CD4-positive, alpha-beta T cell treated with Interleukin-12 subunit alpha and Interleukin-12 subunit beta, for 1 hour (primary cell): ENCODE data around the gene OPCML.
A peak's percentile ranks its signal among the peaks of the same experiment; 100 is the strongest.

Experiments
- DNase-seq: peaks from one replicate; pipeline ENCODE4 v3.0.0-alpha.2; 2020

Gene OPCML

DNA sequence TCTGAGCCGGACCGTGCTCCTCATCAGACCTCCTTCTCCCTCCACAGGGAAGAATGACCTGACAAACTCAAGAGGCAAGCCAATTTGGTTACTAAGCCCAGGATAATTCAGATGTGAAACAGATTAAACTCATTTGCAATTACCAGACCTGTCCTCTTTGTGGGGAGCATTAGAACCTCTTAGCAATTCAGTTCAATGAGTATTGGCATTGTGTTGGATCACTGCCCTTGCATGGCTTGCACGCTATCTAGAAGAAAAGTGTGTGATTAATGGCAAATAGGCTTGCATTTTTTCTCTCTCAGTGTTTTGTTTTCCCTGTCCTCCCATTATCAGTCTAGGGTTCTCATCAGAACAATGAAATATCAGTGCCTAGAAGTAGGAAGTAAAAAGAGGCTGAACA is 365.6 kb downstream of the OPCML start:
- no peak for DNase-seq

DNA sequence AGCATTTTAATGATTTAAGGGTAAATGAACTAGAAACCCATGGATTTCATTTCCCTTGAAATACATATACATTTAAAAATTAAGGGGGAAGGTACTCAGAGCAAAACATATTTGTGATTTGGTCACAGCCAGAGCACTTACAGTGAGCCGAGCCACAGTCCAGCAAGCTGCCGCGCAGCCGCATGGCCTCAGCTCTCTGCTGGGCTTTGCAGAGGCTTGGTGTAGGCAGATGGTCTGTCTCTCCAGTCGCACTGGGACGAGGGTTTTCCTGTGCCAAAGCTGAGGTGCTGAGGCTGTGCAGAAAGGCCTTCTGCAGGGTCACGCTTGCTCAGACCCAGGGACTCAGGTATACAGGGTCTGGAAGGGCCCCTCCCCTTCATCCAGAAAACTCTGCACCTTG is 367.3 kb downstream of the OPCML start:
- no peak for DNase-seq

DNA sequence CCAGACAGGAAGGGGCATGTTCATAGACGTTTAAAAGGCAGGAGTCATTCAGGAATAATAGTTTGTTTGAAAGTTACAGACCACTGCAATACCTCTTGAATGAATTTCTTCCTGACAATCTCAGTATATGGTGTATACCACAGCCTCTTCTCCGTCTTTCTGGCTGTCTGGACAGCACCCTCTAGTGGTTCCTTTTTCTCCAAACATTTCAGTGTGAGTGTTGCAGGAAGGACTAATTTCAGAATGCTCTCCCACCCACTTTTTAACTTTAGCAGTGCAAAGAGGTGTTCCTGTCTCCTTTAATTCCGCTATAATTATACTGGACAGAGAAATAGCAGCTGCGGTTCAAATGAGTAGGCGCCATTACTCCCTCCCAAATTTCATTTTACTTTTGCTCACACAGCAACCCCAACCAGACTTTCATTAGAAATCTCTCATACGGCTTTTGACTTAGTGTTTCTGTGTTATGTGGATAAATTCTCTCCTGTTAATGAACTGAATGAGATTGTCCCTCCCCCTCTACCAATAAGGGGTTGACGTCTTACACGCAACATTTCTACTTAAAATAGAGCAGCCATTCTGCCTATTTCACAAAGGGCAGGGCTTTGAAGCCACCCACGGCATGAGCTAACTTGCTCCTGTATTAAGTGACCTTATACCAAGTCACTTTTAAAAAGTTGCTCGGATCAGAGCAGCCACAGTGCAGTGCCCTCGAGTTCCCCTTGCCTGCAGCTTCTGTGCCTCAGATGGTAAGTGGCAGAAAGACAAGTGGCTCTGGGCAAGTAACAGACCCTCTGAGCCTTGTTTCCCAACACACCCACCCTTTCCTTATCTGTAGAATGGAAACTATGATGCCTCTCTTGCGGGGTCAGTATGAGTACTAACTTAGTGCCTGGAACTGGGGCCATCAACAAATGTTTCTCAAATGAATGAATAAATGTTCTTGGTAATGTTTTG is 368.6 kb downstream of the OPCML start:
- peak; percentile 3 for DNase-seq

DNA sequence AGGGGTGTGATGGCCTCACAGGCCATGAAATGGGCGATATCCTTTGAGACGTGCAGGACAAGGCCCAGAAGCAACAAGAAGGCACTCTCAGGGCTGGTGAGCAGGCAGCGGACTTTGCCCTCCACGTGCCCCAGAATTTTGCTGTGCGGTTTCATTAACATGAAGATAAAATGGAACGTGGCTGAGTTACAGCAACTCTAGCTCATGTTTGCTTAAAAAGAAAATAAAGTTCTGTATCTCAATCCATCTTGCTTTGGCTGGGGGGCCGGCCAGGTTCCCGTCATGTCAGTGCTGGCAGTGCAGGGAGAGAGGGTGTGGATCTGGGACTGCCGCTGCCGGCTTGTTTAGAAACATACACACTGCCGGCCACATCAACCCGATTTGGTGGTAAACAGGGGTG is 370.1 kb downstream of the OPCML start:
- no peak for DNase-seq

DNA sequence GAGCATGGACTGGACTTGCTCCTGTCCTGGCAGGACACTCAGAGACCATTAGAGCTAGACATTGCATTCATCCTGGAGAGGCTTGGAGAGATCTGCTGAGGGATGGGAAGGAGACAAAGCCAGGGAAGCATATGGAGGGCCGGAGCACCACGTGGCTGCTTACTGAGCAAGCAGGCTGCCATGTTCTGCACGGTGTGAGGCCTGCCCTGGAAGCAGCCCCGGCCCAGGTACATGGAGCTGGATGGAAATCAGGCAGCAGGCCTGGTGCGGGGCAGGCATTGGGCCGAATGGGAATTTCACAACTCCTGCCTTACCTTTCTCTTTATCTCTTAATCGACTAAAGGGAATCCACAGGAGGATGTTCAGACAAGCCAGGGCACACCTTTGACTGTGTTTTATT is 371.5 kb downstream of the OPCML start:
- no peak for DNase-seq

DNA sequence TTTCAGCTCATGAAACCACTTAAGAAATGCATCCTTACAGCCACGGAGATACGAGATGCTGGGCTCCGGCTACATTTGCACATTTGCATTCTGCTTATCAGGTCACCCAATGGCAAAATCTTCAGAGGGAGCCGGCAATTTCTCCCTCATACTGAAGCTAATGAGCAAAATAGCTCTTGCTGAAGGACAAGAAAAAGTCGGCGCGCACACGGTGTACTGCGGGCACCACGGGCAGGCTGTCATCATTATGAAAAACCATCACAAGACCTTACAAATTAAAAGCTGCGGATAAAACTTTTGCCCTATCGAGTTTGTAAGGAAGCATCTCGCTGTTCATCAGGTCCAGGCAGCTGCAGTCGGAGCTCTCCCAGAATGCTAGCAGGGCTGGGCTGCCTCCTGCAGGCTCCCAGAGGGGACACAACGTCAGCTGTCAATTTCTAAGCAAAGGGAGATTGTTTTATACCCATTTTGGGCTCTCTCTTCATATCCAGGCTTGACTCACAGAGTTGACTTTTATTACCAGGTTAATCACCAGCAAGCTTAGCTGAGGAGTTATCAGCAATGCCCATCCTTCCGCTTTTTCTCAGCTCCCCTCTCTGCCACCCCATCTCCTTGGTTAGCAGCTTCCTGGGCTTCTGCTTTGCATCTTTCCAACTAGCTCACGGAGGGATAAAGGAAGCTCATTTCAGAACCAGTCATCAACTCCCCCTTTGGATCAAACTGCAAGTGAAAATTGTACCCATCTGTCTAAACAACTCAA is 375.1 kb downstream of the OPCML start:
- no peak for DNase-seq

DNA sequence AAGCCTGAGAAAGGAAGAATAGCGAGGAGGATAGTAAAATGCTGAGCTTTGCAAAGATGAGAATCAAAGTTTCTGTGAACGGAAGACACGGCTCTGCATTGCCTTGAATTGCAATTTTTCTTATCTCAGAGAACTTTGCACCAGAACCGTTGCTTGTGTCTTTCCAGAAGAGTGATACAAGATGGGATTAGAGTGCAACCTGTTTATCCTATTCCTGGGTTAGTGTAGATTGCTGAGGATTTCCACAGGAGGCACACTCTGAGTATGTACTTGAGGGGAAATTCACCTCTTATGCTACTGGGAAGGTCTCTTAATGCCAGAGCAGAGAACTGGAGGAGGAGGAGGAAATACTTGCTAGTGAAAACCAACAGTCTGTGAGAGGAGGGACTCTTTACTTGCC is 377.5 kb downstream of the OPCML start:
- no peak for DNase-seq

DNA sequence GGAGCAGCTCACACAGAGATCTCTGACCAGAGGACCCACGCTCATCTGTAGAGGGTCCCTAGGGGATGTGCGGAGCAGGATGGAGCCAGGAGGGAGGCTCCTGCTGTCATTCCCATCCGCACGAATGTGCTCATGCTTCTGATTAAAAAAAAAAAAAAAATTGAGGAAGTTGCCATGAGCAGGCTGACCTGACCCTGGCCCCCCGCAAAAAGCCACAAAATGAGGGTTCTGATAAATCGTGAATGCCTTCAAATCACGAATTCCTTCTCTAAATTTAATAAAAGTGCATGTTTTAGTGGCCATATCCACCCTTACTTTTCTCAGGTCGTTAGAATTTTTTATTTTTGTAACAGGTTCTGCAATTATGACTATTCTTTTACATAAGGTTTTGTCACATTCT is 378.2 kb downstream of the OPCML start:
- DNase-seq: no peak

DNA sequence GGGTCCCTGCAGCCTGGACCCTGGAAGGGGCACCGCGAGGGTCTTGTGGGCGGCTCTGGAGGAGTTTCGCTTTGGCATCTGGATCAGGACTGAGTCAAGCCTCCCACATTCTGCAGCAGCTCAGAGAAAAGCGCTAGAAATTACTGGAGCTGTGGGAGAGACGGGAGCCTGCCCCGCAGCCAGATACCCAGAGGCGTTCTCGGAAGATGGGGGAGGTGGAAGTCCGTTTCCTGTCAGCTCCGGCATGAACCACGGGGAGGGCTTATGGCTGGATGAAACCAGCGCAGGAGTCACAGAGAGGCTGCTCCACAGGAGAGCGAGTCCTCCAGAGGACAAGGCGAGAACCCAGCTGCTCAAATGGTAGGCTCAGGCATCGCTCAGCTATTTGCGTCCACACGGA is 379.3 kb downstream of the OPCML start:
- DNase-seq: no peak

DNA sequence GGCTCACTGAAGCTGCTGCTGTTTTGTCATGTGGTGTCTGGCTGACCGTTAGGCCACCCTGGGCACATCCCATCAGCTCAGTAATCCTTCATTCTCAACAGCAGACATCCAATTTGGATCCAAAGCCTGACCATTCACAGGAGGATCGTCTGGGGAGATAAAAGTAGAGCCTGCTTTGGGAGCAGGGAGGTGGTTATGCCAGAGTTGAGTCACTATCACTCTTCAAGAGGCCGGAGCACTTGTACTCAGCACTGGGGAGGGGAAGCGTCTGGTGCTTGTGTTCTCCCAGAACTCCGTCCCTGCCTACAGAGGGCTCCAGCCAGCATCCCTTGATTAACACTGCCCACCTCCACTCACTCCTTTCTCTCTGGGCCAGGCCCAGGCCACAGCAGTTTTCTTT is 382.6 kb downstream of the OPCML start:
- no peak for DNase-seq

DNA sequence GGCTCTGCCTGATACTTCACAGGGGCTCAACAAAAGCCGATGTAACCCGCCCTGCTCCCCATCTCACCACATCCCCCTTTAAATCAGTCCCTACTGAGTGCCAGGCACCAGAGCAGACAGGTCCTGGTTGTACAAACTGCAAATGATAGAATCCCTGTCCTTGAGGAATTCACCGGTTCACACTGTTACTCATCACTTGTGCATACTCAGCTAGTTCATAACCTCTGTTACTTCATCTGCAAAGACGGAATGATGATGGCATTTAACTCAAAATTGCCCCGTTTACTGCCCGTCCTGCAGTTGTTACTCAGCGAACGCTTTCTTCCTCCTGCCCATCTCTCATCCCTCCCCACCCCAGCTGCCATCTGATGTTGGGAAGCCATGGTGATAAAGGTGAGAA is 384.7 kb downstream of the OPCML start:
- no peak for DNase-seq

DNA sequence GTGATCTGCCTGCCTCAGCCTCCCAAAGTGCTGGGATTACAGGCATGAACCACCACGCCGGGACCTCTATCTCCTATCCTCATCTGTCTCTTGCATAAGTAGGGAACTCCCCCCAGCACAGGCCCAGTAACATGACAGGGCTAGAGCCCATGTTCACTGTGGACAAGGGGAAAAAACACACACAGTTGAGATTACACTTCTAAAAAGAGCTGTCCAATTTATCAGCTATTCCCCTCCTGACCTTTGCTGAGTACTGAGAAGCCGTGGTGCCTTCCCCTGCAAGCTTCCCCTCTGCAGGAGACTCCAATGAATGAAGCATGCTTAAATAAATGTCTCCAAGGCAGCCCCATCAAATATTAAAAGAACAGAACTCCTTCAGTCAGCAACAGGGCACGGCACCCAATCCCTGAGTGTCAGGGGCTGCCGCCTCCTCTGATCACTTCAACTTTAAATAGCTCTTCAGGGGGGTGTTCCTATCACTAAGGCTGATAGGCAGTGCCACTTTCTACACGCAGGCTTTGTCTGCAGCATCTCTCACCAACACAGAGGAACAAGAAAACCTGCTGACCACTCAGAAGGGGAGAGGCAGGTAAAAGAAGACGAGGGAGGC is 385.5 kb downstream of the OPCML start:
- DNase-seq: no peak

DNA sequence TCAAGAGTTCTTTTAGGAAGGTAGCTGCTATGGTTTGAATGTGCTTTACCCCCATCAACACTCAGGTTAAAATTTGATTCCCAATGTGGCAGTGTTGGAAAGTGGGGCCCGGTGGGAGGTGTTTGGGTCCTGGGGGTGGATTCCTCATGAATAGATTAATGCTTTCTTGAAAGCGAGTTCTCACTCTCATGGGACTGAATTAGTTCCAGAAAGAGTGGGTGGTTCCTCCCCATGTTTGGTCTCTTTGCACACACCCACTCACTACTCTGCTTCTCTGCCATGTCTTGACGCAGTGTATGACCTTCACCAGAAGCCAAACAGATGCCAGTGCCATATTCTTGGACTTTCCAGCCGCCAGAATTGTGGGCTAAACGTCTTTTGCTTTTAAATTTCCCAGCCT is 394.4 kb downstream of the OPCML start:
- no peak for DNase-seq

DNA sequence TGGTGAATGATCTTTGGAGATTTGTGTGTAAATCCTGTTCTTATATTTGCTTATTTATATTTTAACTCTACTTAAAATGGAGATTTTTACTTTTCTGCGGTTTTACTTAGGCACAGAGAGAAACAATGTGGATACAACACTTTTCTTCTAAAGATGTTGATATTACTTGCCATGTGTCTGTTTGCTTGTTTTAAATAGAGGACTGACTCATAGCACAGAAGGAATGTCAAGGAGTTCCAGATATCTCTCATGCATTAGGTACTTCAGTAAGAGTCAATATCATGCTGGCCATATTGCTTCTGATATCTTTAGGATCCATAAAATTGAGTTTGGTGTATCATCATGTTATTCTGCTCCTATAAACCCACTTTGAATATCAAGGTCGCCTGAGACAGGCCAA is 395.0 kb downstream of the OPCML start:
- DNase-seq: no peak

DNA sequence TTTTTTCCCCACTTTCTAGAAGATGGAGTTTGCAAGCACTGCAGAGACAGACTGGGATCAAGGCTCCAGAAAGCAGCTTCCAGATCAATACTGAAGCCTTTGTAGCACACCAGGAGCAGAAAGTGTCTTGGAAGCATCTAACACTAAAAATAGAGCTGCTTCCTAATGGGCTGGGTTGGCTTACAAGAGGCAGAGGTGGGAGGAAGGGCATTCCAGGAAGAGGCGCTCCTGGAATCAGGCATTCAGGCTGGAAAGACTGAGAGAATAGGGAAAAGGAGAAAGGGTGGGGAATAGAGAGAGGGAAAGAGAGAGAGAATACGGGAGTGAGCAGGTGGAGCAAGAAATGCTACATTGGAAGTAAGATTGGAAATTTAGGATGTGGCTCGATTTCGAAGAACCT is 395.9 kb downstream of the OPCML start:
- no peak for DNase-seq

DNA sequence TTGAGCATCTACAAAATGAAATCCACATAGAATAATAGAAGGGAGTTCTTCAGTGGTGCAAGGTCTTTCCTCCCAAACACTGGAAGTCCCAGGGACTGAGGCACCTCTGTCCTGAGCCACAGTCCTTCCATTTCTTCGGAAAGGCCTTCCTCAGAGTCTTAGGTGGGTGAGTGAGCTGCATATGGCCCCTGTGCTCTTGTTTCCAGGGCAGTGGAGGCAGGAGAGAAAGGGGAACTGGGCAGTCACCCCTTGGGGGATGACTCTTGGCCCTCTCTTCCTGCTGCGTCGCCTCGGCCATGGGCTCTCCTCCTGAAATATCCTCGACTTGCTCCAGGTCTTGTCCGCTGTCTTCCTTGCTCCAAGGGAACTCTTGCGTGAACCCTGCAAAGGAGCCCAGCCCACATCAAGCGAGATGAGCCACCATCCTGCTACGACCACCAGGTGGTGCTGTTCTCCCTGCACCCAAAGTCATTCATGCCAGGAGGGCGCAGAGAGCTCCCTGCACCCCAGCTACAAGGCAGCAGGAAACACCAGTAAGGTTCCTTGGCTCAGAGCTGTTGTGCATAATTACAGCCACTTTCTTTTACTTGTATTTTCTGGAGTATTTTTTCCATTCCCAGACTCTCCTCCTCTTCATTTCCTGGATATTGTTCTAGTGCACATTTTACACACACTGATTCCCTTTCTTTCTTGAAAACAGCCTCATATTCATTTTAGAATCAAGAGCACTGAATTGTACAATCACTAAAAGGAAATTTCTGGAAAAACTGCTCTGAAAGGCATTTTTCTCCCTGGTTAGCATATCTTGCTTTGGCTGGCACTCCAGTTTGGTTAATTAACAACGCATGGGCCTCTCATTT is 397.8 kb downstream of the OPCML start:
- peak; percentile 28 for DNase-seq

DNA sequence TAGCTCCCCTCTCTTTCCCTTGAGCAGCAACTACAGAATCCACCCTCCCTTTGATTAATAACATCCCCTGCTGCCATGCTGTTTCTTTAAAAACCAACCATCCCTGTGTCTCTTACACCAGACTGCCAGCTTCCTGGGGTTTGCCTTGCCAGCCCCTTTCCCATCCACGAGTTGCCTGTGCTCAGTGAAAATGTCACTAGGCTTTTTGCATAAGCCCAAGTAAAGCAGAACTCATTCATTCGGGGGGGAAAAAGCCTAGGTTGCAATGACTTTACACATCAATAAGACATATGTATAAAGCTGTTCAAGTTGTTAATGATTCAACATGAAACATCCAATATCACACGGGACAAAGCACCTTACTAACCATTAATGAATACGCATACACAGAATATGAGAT is 398.7 kb downstream of the OPCML start:
- no peak for DNase-seq

DNA sequence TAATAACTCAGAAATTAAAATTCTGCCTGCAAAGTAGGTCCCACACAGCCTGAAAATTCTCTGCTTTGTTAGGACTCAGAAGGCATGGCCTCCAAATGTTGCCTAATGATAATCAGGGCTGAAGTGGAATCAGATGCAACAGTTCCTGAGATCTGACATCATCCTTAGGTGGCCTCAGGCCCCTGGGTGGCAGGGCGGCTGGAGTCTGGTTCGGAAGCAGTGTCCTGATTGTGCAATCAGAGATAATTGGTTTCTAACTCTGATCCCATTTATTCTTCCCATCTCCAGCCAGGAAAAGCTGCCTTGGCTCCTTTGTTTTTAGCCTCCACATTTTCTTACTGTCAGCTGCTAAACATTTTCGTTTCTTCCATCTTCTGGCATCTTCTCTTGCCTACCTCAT is 399.3 kb downstream of the OPCML start:
- no peak for DNase-seq

DNA sequence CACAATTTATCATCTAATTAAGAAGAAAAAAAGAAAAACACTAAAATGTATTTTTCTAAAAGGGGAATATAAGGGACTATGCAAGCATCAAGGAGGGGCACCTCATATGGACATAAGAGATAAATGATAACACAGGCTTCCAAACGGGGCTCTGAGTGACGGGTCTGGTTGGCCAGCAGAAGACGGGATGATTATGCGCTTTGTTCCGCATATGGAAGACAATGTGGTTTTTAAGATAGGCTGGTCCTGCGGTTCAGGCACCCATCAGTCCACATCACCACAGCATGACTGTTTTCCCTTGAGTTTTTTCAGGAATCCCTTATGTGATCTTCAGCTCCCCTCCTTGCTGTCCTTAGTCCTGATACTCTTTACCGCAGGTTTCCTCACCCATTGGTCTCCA is 404.6 kb downstream of the OPCML start:
- no peak for DNase-seq

DNA sequence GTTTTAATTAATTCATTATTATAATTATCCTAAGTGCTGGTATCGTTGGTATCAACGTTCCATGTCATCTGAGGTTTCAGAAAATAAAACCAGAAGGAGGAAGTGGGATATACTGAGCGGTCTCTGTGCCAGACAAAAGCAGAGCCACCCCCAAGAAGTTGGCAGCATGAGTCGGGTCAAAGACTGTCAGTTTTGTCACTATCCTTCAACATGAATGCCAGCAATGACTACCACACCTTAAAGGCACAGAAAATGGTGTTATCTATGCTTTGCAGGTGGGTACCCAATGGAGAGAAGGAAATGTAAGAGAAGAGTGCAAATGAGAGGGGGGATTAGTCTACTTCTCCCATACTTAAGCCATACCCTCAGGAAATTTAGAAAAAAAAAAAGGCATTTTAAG is 408.5 kb downstream of the OPCML start:
- no peak for DNase-seq

DNA sequence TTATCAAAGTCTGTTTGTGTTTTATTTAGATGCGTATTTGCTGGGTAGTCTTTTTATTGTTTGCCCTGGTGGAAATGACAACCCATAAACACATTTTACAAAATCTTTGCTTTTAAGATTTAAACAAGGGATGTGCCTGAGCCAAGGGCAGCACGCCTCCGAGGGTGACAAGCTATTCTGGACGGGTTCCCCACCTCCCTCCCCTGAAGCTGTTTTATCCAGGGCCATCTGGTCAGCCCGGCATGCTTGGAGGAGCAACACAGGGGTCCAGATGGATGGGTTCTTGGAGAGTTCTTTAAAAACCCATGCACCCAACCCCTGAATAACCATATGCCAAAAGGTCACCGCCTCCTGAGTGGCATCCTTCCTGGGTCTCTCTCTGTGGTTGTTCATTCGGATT is 408.9 kb downstream of the OPCML start:
- no peak for DNase-seq

DNA sequence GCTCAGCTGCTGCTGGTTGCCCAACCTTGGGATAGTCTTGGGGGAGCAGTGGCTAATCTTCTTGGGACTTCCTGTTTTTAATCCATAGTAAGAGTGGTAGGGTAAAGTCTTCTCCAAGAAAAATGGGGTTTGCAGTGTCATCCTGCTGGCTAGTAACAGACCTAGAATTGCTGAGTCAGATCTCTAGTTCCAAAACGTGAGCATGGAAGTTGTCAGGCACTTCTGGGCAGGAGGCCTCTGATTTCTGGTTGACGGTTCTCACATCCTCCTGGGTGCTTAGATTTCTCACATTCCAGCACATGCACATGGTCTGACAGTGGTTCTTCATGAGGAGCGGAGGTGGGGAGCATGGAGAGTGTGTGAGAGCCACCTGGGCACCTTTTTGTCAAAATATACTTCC is 410.0 kb downstream of the OPCML start:
- no peak for DNase-seq
